GM06990 (cell line): ENCODE measurements around the gene SRSF3.
"Not testable (repeated sequence)": the region's sequence is repeated elsewhere in the genome, so short reads cannot be mapped to it uniquely, and the experiment has no call there.

Experiments used
- DNase-seq: peaks from one replicate; pipeline ENCODE4 v3.0.0-alpha.2; 2011; ENCODE audit not compliant: insufficient read length; ENCODE audit errors: extremely low read depth
- H3K27me3 ChIP-seq: replicated peaks from 2 replicates; pipeline ENCODE4 v1.6.0; 2011; ENCODE audit warnings: low read length; ENCODE audit not compliant: control insufficient read depth, insufficient read depth
- H3K36me3 ChIP-seq: 2 replicates; pipeline ENCODE4 v1.5.1; 2011; ENCODE audit warnings: low read length; ENCODE audit not compliant: control insufficient read depth, insufficient read depth
- H3K4me3 ChIP-seq: replicated peaks from 2 replicates; pipeline ENCODE4 v1.5.1; 2011; ENCODE audit warnings: low read depth, mild to moderate bottlenecking, control low read depth, low read length
- TF ChIP-seq, protein P1 (sequence below): IDR thresholded peaks from 2 replicates; pipeline ENCODE4 v1.5.1; 2011; ENCODE audit warnings: low read length, control low read depth, mild to moderate bottlenecking, inconsistent platforms; ENCODE audit not compliant: insufficient read depth, poor library complexity, severe bottlenecking

The SRSF3 gene

DNA sequence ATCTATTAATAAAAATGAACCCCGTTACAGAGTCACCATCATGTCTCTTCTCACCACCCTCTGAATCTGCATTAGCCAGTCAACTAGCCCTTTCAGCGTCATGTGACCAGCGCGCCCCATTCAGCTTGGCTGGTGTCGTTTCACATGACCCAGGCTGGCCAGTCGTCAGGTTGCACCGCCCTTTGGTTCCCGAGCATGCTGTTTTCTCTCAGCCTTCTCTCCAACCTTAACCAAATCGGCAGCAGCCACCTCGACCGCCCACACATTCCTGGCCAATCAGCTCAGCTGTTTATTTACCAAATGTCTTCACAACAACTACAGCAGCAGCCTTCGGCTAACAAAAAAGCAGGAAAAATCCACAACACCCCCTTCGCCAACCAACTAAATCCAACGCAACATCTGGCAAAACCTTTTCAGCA lies 5.6 kb downstream of the SRSF3 start:
- TF ChIP-seq, protein P1, sequence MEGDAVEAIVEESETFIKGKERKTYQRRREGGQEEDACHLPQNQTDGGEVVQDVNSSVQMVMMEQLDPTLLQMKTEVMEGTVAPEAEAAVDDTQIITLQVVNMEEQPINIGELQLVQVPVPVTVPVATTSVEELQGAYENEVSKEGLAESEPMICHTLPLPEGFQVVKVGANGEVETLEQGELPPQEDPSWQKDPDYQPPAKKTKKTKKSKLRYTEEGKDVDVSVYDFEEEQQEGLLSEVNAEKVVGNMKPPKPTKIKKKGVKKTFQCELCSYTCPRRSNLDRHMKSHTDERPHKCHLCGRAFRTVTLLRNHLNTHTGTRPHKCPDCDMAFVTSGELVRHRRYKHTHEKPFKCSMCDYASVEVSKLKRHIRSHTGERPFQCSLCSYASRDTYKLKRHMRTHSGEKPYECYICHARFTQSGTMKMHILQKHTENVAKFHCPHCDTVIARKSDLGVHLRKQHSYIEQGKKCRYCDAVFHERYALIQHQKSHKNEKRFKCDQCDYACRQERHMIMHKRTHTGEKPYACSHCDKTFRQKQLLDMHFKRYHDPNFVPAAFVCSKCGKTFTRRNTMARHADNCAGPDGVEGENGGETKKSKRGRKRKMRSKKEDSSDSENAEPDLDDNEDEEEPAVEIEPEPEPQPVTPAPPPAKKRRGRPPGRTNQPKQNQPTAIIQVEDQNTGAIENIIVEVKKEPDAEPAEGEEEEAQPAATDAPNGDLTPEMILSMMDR, result no peak

DNA sequence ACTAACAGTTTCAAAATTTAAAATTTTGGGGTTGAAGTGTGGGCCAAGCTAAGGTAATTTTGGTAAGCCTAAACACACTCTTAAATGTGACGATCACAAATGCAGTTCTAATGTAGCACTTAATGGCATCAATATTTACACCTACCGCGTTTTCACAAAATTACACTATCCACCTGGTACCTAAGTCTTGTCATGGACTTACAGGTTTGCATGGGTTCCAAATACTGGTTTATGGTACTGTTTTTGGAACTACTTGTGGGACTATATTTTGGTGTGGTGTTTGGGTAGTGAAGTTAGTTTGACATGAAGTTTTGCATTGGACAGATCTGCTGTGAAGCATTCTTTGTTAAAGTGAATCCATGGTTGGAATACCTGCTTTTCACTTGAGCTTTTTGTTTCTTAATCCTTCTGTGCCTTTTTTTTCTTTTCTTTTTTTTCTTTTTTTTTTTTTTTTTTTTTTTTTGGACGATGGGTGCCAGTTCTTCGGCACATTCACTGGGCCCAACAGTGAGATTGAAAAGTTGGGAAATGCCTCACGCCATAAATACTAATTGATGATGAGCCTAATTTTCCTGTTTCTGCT lies 6.5 kb downstream of the SRSF3 start:
- no peaks in the 10 kb centered on the region for H3K27me3 ChIP-seq
- TF ChIP-seq, protein P1, result no peak
- no peak overlapping the region; the same call in 1 of the 2 replicates for H3K4me3 ChIP-seq
- DNase-seq, result no peak
- H3K36me3 ChIP-seq, result peaks cover 46% of the 10 kb centered on the region

More for the DNA sequence above, 5.6 kb downstream of the SRSF3 start:
- Histone ChIP-seq H3K27me3 (no peaks in the 10 kb centered on the region), H3K36me3 (peaks cover 42% of the 10 kb centered on the region), H3K4me3 (peak overlapping the region; percentile 14; the same call in 1 of the 2 replicates)
- DNase-seq, result no peak

- H3K27me3 ChIP-seq, DNase-seq, H3K4me3 ChIP-seq: not testable (repeated sequence)
- H3K36me3 ChIP-seq, result peaks cover 48% of the 10 kb centered on the region
Observed at GRCh38 chr6:36601818-36602217, 7.7 kb downstream of the SRSF3 start.

DNA sequence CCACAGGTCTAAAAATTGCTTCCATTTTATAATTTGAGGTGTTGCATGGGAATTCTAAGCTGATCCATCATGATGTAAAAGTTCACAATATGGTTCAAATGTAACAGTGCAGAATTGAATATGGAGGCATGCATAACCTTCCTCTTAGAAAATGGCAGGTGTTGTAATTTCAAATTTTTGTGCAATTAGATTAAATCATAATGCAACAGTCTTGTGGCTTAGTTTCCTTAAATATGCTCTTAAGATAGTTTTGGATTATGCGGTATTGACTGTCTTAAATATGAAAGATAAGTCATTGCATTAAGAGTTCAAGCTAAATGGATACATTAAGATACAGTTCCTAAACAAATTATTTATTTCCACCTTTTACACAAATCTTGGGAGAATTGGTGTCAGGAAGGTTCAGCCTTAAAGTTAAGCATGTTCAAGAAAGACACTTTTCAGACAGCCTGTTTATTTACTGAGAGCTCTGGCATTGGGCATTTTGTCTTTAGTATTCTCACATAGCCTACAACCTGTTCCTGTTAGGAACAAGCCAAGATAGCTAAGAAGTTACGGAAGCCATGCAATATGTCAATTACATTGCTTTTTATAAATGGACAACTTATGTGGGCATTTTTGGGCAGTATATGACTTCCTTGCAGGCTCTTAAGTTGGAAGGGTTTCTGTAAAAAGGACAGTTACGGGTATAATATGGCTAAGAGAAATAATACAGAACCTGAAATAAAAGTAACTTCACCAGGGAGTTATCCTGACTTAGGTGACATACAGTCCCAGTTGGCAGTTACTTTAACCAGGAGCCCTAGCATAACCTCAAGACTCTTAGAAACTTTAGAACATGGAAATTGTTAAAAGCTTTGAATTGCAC lies 9.3 kb downstream of the SRSF3 start:
- peaks cover 47% of the 10 kb centered on the region for H3K36me3 ChIP-seq
- TF ChIP-seq, protein P1, result no peak

DNA sequence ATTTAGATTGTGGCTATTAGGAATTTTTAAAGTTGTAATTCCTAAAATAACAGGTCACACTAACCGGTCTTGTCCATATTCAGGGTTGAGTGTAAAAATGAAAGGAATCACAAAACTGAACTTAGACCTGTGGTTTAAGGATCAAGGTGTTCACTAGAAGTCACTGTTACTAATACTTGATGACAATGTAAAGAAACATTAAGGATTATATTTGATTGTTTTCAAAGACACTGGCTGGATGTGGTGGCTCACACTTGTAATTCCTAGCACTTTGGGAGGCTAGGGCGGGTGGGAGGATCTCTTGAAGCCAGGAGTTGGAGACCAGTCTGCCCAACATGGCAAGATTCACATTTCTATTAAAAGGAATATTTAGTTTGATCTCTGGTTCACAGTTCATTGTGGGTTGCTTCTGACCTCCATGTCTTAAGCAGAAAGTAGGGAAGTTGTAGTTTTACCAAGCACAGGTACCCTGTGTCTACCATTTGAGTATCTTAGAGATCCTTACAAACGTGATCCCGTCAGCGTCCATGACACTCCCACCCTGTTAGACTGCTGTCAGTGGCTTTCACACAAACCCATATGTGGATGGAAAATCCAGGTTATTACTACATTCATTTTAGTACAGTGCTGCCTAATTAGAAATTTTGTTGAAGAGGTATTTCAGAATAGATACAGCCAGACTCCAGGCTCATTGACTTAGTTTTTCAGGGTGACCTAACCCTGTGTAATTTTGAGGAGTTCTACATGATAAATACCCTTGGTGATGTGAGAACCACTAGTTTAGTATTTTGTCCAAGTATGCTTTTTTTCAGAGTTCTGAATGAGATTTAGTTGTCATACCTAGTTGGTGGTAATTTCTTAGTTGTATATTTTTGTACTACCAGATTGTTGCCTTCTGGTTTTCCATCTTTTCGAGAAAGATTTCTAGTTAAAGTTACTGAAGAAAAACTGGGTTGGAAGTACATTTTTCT lies 10.2 kb downstream of the SRSF3 start:
- no peaks in the 10 kb centered on the region for H3K27me3 ChIP-seq
- H3K4me3 ChIP-seq, result no peak overlapping the region
- H3K36me3 ChIP-seq, result peaks cover 40% of the 10 kb centered on the region
- TF ChIP-seq, protein P1, result no peak
- DNase-seq, result no peak

More for the DNA sequence above, 9.3 kb downstream of the SRSF3 start:
- no peak for DNase-seq
- Histone ChIP-seq H3K27me3 (no peaks in the 10 kb centered on the region), H3K4me3 (no peak overlapping the region)
